HG02885 (cell line): Measurements from ENCODE around the gene MROH2A.
"Not testable (repeated sequence)": the region's sequence is repeated elsewhere in the genome, so short reads cannot be mapped to it uniquely, and the experiment has no call there.

Source experiments
- ATAC-seq: cut with Tn5 transposase; IDR thresholded peaks from one replicate; pipeline ENCODE4 v1.9.1; 2021; ENCODE audit warnings: mild to moderate bottlenecking; ENCODE audit not compliant: unreplicated experiment, poor library complexity

The MROH2A gene

DNA sequence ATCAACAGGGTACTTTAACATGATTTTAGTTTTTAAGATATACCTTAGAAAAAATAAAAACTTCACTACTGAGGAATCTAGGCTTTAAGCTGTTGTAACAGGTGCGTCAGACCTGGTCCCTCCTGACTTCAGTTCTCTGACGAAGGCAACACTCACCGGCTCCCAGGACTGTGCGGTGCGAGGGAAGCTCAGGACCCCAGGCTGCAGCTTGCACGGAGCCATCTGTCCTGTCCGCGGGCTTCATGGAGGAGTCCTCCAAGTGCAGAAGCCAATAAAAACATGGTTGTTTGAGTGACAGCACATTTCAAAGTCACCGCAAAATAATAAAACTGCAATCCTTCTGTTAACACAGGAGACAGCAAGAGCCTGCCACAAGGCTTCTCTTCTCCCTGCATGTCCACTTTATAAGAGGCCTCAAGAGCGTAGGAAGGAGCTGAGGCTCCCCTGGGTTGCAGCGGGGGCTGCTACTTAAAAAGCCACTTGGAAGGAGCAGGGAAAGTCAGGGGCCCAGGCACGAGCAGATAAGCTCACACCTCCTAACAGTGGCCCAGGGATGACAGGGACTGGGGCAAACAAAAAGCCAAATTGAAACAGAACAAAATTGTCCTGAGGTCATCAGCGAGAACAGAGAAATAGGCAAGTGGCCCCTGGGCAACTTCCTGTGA lies 71.6 kb downstream of the MROH2A start:
- no peak for ATAC-seq

DNA sequence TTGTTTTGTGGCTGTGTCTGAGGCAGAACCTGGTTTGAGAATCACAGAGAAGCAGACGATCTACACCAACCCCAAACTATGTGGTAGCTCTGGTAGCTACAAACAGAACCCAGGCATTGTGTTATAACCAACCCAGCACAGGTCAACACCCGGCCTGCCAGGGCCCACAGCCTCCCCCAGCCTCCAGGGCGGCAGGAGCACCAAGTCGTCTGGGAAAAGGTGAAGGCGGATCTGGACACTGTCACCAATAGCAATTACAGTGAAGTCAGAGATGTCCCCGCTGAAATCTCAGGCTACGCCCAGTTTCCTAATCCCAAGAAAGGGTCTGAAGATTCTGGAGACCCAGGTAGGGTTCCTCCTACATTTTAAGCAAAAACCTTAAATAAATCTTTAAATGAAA lies 72.6 kb downstream of the MROH2A start:
- no peak for ATAC-seq

DNA sequence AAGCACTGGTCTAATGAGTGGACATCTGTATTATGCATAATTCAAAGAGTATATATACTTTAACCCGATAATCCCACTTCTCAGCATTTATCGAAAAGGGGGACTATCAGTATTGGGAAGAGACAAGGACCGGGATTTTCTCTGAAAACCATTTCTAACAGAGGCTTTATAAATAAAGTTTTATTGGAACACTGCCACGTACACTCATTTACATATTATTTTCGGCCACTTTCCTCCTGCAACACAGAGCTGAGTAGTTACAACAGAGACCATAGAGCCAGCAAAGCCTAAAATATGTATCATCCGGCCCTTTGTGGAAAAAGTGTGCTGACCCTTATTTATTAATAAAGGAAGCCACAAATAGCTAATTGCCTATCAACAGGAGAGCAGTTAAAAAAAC lies 73.0 kb downstream of the MROH2A start:
- no peak for ATAC-seq

DNA sequence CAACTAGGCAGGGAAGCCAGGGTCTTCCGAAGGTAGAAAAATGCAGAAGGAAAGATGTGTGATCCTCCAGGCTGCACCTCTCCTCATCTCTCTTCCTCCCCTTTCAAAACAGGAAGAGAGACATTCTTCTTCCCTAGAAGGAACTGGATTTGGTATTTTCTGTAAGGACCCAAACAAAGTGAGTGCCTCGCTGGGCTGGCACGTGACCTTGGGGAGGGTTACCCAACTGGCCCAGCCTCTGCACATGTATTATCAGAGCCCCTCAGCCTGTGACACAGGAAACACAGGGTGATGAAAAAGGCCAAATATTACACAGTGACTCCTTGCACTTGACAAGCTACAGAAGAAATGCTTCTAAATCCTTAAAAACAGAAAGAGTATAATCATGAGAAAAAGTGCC lies 73.9 kb downstream of the MROH2A start:
- ATAC-seq, result no peak

DNA sequence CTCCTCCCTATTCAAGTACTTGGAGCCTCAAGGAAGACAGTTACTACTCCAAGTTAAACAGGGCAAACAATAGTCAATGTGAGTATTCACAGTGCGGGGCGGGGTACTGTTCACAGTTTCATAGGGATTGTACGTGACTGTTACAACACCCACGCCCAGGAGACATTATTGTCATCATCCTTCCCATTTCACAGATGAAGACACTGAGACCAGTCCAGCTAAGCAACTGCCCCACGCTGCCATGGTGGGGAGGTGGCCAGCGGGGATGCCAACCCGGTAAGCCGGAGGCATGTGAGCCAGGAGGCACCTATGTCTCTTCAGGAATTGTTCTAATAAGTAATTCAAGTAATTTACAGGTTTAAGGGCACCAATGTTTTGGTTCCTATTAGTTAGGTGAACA lies 75.2 kb downstream of the MROH2A start:
- ATAC-seq, result no peak

DNA sequence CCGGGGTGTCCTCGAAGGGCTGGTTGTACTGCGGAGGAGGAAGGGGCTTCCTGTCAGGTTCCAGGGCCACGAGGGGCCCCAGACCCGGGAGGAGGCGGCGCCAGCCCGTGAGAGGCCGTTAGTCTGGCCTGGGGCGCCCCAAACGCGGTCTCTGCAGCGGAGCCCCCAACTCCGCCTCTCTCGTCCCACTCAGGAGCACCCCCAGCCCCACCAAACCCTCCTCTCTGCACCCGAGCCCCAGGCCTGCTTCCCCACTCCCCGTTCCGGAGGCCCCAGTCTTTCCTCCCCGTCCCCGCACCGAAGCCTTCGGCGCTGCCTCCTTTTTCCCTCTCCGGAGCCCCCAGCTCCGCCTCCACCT lies 75.7 kb downstream of the MROH2A start:
- ATAC-seq, result no peak

DNA sequence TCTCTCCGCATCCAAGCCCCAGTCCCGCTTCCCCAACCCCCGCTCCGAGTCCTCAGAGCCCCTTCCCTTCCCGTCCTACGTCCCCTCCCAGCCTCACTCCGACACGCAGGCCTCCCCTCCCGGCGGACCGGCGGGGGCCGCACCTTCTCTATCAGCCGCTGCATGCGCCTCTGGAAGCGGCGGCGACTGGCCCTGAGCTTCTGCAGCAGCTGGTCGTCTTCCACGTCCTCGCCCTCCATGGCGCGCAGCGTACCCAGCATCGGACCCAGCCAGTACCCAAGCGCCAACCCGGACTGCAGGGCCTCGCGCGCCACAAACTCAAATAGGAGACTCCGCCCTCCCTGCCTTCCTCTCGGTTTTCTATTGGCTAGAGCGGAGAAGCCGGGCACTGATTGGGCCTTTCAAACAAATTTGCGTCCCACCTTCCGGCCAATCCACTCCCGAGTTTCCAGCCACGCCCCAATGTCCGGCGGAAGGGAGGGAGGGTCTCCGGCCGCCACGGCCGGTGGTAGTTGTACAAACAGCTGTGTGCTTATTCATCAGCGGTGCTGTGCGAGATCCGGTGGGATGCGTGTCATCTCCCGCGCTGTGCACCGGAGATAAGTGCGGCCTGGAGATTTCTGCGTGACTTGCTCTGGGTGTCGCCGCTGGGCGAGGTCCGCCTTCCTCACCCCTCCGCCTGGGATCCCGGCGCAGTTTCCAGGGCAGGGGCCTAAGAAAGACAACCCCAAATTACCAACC lies 76.3 kb downstream of the MROH2A start, which contains the start of gene HJURP:
HJURP (minus strand) TSS at position 295 of the 741 bp plus-strand sequence; CDS start at position 260, 35 bp downstream.
- ATAC-seq, result peak; percentile 96

DNA sequence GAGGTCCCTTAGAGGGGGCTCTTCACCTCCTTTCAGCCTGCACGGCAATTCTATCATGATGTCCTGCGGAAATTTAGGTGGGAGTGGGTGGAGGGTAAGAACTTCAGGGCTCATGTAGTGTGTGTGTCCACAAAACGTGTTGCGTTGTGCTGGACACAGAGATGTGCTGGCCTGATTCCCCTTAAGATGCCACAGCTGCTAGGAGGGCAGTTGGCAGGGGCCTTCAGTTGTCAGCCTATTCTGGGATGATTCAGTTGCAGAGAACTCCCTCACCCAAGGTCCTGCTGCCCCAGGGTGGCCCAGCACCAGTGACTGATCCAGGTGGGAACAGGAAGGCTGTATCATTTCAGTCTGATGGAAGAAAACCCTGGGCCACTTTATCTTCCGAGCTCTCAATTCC lies 77.2 kb downstream of the MROH2A start:
- ATAC-seq, result no peak

DNA sequence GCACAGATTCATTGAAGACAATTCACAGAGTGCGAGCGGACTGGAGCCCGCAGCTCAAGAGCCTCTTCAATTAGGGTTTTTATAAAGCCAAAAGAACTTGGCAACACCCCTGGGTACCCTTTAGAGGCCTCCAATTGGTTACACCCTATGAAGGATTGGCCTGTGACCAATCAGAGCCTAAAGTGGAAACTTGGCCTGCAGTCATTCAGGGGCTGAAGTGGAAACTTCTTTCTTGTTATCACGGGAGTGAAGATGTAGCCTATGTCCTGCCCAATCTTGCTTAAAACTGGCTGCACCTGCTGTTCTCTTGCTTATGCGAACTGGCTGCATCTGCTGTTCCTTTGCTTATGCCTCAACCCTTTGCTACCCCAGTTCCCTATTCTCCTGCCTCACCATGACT lies 78.1 kb downstream of the MROH2A start:
- ATAC-seq, result no peak

DNA sequence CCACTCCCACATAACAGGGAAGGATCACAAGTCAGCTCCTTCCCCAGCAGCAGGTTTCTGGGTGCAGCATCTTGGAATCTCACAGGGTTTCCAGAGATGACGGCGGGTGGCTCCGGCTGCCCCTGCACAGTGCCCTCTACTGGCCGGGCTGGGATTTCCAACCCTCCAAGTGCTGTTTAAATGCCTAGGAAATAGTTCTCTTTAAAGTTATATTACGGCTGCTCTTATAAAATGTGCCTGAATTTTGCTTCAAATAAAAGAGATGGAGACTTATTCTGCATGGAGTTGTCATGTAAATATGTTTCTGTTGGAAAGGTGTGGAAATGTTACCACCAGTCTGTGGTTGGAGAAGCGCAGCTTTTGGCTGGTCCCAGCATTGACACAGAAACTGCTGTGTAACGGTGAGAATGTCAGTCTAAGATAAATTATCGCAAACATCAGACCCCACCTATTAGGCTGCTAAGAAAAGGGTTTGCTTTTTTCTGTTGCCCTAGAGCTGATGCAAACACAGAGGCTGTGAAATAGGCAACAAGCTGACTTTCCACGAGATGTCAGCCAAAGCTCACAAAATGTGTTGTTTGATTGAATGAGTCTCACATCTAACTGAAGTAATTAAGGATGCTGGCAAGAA lies 79.5 kb downstream of the MROH2A start:
- ATAC-seq, result no peak

DNA sequence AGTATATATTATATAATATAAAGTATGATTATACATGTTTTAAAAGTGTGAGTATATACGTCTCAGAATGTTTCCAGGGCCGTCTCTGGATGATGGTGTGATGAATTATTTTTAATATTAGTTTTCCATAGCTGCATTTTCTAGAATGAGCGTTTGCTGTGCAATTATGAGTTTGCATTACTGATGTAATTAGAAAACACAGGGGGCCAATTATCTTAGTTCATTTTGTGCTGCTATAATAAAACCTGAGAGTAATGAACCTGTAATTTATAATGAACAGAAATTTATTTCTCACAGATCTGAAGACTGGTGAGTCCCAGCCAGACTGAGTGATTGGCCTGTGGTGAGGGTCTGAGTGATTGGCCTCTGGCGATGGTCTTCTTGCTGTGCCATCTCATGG lies 80.2 kb downstream of the MROH2A start:
- no peak for ATAC-seq

DNA sequence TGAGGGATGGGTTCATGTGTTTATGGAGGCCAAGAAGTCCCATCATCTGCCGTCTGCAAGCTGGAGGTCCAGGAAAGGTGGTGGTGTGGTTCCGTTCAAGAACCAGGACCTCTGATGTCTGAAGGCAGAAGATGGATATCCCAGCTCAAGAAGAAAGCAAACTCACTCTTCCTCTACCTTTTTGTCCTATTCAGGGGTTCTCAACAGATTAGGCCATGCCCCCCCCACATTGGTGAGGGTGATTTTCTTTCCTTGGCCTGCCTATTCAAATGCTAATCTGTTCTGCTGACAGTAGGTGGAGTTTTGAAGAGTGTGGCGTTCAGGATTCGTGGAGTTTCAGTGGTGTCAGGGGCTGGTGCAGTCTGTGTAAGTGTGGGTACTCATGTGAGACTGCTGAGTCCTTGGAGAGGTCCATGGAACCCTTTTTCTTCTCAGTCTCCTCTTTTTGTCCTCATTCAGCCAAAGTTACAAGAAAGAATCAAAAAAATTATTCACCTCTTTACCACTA lies 84.2 kb downstream of the MROH2A start:
- no peak for ATAC-seq

DNA sequence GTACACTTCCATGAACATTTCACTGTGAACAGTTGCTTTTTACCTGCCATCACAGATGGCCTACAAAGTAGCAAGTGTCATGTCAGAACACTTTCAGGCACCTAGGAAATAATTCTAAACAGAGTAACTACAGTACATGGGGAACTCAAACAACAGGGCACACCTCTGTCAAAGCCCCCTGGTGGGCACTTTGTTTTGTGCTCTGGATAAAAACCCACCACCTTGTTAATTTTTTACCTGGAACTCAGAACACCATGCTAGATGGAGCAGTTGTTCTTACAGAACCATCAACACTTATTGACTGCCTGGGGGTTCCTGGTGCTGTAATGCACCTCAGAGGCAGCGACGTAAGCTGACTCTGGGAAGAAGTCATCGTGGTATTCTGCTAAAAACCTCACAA lies 87.7 kb downstream of the MROH2A start:
- ATAC-seq, result no peak

DNA sequence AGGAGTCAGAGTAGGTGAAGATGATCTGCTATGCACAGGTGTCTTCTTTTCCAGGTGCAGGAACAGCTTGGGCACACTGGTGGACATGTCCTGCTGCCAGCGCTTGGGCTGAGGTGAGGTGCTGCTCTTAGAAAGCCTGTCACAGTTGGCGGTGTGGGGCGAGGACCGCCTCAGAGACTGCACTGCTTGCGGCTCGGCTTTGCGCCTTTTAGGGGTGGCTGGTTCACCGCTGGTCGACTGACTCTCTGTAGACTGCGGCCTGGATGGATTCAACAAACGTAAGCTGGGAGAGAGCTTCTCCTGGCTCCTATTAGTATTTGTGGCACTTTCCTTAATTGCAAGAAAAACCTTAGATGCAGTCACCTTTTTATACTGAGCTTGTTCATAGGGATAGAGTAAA lies 88.3 kb downstream of the MROH2A start:
- no peak for ATAC-seq

DNA sequence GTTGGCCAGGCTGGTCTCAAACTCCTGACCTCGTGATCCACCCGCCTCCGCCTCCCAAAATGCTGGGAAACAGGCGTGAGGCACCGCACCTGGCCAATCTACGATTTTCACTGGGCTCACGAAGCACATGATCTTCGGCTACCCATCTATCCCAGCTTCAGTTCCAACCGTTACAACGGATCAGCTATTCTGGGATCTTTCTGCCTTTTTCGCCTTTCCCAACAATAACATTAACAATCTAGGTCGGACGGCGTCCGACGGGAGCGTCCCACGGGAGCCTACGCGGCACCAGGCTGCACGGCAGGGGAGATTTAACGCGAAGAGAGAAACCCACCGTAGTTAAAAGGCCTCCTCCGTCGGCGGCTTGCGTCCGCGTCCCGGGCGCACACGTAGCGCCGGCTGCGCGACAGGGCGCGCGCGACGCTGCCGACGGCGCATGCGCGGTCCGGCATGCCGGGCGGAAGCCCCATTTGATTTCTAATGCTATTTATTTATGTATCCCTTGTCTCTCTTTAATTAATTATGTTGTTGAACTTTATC lies 89.9 kb downstream of the MROH2A start, which contains the start of gene MSL3B:
MSL3B (minus strand) TSS at position 394 of the 540 bp plus-strand sequence.
- ATAC-seq, result peak; percentile 57

DNA sequence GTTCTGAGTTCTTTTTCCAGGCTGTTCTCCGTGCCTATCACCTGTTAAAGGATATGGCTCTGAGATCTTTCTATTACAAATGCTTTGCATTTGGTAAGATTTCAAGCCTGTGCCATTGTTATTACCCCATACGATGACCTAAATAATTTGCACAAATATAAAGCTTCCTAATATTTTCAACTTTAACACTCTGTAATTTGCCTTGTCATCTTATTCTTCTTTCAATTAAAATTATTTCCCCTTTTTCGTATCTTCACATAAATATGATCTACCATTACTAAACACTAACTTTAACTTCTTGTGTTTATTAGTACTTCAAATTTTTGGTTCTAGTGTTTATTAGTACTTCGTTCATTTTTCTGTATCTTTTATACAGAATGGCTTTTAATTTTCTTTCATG lies 93.3 kb downstream of the MROH2A start:
- ATAC-seq, result no peak

DNA sequence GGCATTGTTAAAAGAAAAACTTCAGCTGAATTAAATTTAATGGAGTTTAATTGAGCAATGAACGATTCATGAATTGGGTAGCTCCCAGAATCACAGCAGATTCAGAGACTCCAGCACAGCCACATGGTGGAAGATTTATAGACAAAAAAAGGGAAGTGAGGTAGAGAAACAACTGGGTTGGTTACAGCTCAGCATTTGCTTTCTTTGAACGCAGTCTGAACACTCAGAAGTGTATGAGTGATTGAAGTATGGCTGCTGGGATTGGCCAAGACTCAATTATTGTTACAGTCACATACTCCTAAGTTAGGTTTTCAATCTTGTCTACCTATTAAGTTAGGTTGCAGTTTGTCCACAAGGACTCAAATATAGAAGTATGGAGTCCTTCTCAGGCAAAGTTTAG lies 94.0 kb downstream of the MROH2A start:
- ATAC-seq, result not testable (repeated sequence)

DNA sequence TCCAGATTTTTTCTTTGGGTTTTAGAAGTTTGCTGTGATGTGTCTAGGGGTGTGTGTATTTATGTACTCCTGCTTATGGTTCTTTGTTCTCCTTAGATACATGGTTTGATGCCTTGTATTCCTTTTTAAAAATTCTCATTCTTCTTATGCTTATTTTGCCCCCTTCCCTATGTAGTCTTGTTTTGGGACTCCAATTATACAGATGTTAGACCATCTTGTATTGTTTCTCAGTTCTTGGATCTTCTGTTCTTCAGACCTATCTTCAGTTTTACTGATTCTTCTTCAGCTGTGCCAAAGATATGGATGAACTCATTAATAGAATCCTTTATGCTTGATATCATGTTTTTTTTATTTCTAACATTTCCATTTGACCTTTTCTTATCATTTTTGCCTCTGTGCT lies 104.2 kb downstream of the MROH2A start:
- ATAC-seq, result no peak
